ENCODE data around the gene C1orf115. TPM values are rescaled to one million over a fixed set of nuclear protein-coding genes. Genes with fewer than 3 reads are reported as not detected.
"Not testable (repeated sequence)": the region's sequence is repeated elsewhere in the genome, so short reads cannot be mapped to it uniquely, and the experiment has no call there.

Gene C1orf115, protein sequence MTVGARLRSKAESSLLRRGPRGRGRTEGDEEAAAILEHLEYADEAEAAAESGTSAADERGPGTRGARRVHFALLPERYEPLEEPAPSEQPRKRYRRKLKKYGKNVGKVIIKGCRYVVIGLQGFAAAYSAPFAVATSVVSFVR
- total RNA-seq (2014; rRNA removed; shearing (Covaris generic)) = 4.2 and 5.8 TPM in 2 replicates

DNA sequence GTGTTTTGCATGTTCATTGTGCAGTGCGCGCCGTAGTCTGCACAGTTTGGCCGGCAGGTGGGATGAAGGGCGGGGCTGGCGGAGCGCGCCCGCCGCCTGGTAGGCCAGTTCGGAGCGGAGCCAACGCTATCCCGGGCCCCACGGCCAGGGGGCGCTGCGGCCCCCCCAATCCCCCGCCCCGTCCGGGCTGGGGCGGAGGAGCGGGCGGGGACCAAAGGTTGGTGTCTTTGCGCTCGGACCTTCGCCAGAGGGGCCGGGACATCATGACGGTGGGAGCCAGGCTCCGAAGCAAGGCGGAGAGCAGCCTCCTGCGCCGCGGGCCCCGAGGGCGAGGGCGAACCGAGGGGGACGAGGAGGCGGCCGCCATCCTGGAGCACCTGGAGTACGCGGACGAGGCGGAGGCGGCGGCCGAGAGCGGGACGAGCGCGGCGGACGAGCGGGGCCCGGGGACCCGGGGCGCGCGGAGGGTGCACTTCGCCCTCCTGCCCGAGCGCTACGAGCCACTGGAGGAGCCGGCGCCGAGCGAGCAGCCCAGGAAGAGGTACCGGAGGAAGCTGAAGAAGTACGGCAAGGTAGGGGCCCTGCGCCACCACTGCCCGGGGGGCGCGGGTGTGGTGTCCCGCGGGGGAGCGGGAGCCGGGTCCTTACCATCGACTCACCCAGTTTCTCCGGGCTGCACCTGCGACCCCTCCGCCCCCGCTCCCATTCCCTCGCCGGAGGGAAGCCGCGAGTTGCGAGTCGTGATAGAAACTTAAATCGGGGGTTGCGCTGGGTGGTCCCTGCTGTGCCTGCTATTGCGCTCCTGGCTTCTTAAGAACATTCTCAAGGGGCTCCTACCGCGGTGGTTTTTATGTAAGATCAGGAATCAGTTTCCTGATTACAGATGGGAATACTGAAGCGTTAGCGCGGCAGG is at the start of gene C1orf115:
C1orf115 (plus strand) TSS at position 224 of the 913 bp plus-strand sequence; CDS start at position 264, 40 bp downstream.
- peak; percentile 98 for DNase-seq
- Histone ChIP-seq H3K36me3 (replicated peaks; ENCODE audit: control insufficient read depth, insufficient read depth, low read length) (no peaks in the 10 kb centered on the region), H3K27me3 (ENCODE audit: control insufficient read depth, insufficient read depth, low read length) (peaks cover 26% of the 10 kb centered on the region), H3K4me3 (ENCODE audit: insufficient read depth, low read depth, low read length) (peak within 1 kb of the TSS; percentile 72)

DNA sequence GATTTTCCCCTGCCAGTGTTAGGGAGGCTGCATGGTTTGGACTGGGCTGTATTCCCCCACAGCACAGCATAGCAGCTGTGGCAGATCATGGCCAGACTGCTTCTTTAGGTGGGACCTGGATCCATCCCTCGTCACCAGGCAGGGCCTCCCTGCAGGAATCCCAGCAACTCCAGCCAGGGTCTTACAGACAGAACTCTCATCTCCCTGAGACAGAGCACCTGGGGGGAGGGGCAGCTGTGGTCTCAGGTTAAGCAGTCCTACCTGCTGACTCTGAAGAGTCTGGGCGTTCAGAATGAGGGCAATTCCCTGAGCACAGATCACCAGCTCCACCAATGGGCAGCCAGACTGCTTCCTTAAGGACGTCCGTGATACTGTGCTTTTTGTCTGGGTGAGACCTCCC is 47.9 kb upstream of the C1orf115 start:
- Histone ChIP-seq H3K27me3 (ENCODE audit: control insufficient read depth, insufficient read depth, low read length) (no peaks in the 10 kb centered on the region), H3K36me3 (replicated peaks; ENCODE audit: control insufficient read depth, insufficient read depth, low read length) (no peaks in the 10 kb centered on the region; the same call in none of the 2 replicates), H3K4me3 (ENCODE audit: insufficient read depth, low read depth, low read length) (no peak overlapping the region)
- no peak for DNase-seq

DNA sequence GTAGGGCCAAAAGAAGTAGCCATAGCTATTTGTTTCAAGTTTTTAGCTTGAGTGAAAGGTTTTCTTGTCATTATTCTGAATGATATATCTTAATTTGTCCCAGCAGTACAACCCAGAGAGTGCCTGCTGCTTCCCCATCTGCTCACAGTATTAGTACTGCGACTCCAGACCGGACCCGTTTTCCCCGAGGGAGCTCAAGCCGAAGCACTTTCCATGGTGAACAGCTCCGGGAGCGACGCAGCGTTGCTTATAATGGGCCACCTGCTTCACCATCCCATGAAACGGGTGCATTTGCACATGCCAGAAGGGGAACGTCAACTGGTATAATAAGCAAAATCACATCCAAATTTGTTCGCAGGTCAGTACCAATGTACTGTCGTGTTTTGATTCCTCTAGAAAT is 37.2 kb upstream of the C1orf115 start:
- Histone ChIP-seq H3K4me3 (ENCODE audit: insufficient read depth, low read depth, low read length) (no peak overlapping the region), H3K27me3 (ENCODE audit: control insufficient read depth, insufficient read depth, low read length) (no peaks in the 10 kb centered on the region), H3K36me3 (replicated peaks; ENCODE audit: control insufficient read depth, insufficient read depth, low read length) (peaks cover 3% of the 10 kb centered on the region)
- no peak for DNase-seq

DNA sequence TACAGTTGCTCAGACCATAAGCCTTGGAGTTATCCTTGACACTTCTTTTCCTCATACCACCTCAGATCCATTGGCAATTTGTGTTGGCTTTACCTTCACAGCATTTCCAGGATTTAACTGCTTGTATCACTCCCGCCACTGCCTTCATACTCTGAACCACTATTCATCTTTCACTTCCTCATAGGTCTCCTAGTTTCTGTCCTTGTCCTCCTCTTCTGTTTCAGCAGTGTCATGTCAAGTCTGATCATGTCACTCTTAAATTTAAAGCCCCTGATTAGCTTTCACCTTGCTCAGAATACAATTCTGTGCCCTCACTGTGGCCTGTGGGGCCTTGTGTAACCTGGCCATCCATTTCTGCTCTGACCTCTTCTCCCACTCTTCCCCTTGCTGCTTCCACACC is 34.7 kb upstream of the C1orf115 start:
- Histone ChIP-seq H3K4me3 (ENCODE audit: insufficient read depth, low read depth, low read length) (no peak overlapping the region), H3K27me3 (ENCODE audit: control insufficient read depth, insufficient read depth, low read length) (no peaks in the 10 kb centered on the region), H3K36me3 (replicated peaks; ENCODE audit: control insufficient read depth, insufficient read depth, low read length) (peaks cover 4% of the 10 kb centered on the region)
- no peak for DNase-seq

DNA sequence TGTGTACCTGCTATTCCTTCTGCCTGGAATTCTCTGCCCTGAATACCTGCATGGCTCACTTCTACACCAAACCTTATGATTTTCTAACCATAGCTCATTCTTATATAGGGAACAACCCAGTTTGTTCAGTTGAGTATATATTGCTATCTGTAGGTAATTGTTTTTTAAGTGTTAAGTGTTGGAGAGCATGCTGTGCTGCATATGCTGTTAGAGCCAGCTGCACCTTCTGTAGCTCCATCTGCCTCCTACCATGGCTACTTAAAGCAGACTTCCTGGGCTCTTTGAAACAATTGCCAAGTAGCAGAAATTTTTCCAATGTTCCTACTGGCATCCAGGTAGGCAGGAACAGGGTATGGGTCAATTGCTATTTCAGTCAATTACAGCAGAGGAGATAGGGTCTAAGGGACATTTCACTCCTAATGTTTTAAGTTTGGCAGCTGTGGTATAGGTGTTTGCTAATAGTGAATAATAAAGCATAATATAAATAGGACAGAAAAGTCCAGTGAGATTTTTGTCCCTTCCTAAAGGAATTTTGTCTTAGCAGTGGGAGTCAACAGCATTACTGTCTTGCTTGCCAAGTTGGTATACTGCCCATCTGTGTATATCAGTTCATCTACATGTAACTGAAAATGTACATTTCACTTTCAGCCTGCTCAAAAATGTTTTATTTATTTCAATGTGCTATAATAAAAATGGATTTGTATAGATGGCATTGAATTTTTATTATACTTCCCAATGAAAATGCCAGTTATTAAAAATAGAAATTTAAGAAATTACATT is 34.0 kb upstream of the C1orf115 start:
- Histone ChIP-seq H3K36me3 (replicated peaks; ENCODE audit: control insufficient read depth, insufficient read depth, low read length) (peaks cover 4% of the 10 kb centered on the region), H3K27me3 (ENCODE audit: control insufficient read depth, insufficient read depth, low read length) (no peaks in the 10 kb centered on the region), H3K4me3 (ENCODE audit: insufficient read depth, low read depth, low read length) (no peak overlapping the region)
- DNase-seq = no peak

DNA sequence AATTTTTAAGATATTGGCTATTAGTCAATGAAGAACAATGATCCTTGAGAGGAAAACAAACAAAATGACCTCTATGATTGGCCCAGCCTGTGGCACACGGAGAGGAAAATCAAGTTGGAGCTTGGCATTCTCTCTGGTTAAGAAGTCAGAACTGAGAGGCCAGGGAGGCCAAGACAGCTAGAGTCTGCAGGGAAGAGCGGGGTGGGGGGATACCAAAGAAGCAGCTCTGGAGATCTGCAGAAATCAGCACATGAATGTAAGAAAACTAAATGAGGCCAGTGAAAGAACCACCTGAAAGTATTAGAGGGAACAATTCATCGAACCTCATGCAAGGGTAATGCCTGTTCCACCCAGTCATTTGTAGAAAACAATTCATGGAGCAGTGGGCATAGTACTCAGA is 23.8 kb upstream of the C1orf115 start:
- H3K36me3 ChIP-seq (replicated peaks; ENCODE audit: control insufficient read depth, insufficient read depth, low read length) = no peaks in the 10 kb centered on the region
- H3K27me3 ChIP-seq (ENCODE audit: control insufficient read depth, insufficient read depth, low read length) = no peaks in the 10 kb centered on the region
- peak; percentile 13 for DNase-seq
- H3K4me3 ChIP-seq (ENCODE audit: insufficient read depth, low read depth, low read length) = no peak overlapping the region

DNA sequence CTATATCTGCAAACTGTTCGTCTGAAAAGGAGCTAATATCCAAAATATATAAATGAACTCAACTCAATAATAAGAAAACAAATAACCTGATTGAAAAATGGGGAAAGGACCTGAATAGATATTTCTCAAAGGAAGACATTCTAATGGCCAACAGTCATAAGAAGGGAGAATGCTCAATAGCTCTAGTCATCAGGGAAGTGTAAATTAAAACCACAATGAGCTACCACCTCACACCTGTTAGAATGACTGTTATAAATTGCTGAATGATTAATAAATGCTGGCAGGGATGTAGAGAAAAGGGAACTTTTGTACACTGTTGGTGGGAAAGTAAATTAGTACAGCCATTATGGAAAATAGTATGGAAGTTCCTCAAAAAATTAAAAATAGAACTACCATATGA is 21.2 kb upstream of the C1orf115 start:
- H3K4me3 ChIP-seq (ENCODE audit: insufficient read depth, low read depth, low read length) = no peak overlapping the region
- no peaks in the 10 kb centered on the region for H3K36me3 ChIP-seq (replicated peaks; ENCODE audit: control insufficient read depth, insufficient read depth, low read length)
- DNase-seq = no peak
- H3K27me3 ChIP-seq (ENCODE audit: control insufficient read depth, insufficient read depth, low read length) = no peaks in the 10 kb centered on the region

DNA sequence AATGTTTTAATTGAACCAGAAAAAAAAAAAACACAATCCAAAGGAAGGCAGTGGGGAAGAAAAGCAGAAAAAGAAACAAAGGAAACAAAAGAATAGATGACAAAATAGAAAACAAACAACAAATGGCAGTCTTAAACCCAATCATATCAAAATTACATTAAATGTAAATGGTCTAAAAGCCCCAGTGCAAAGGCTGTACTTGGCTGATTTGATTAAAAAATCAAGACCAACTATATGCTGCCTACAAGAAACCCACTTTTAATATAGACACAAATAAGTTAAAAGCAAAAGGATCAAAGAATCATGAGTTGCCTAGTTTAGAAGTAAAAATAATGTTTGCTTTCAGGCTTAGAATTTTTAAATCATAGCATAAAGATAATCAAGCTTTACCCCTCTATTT is 19.8 kb upstream of the C1orf115 start:
- DNase-seq = no peak
- Histone ChIP-seq H3K27me3 (ENCODE audit: control insufficient read depth, insufficient read depth, low read length) (no peaks in the 10 kb centered on the region), H3K36me3 (replicated peaks; ENCODE audit: control insufficient read depth, insufficient read depth, low read length) (no peaks in the 10 kb centered on the region), H3K4me3 (ENCODE audit: insufficient read depth, low read depth, low read length) (no peak overlapping the region)

DNA sequence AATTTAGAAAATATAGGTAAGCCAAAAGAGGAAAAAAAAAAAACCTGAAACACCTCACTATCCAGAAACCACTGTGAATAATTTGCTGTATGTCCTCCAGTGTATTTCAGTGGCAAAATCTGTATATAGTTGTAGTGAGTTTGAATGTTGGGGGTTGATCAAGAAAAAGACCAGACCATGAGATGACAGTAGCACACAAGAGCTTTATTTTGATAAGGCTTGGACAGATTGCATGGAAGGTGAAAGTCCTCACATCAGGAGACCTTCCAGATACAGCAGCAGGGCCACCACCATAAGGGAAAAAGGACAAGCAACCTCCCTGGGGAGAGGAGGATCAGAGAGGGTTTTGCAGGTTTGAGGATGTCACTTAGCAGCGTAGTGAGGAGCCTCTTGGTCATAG is 16.2 kb upstream of the C1orf115 start:
- no peak for DNase-seq
- no peak overlapping the region for H3K4me3 ChIP-seq (ENCODE audit: insufficient read depth, low read depth, low read length)
- H3K27me3 ChIP-seq (ENCODE audit: control insufficient read depth, insufficient read depth, low read length) = no peaks in the 10 kb centered on the region
- no peaks in the 10 kb centered on the region for H3K36me3 ChIP-seq (replicated peaks; ENCODE audit: control insufficient read depth, insufficient read depth, low read length)

DNA sequence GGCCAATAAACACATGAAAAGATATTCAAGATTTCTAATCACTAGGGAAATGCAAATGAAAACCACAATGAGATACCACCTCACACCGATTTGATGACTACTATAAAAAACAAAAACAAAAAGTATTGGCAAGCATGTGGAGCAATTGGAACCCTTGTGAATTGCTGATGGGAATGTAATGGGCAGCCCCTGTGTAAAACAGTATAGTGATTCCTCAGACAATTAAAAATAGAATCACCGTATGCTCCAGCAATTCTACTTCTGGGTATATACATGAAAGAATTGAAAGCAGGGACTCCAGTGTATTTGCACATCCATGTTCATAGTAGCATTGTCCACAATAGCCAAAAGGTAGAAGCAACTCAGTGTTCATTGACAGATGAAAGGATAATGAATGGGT is 12.9 kb upstream of the C1orf115 start:
- Histone ChIP-seq H3K27me3 (ENCODE audit: control insufficient read depth, insufficient read depth, low read length) (no peaks in the 10 kb centered on the region), H3K4me3 (ENCODE audit: insufficient read depth, low read depth, low read length) (no peak overlapping the region), H3K36me3 (replicated peaks; ENCODE audit: control insufficient read depth, insufficient read depth, low read length) (no peaks in the 10 kb centered on the region)
- DNase-seq = no peak

DNA sequence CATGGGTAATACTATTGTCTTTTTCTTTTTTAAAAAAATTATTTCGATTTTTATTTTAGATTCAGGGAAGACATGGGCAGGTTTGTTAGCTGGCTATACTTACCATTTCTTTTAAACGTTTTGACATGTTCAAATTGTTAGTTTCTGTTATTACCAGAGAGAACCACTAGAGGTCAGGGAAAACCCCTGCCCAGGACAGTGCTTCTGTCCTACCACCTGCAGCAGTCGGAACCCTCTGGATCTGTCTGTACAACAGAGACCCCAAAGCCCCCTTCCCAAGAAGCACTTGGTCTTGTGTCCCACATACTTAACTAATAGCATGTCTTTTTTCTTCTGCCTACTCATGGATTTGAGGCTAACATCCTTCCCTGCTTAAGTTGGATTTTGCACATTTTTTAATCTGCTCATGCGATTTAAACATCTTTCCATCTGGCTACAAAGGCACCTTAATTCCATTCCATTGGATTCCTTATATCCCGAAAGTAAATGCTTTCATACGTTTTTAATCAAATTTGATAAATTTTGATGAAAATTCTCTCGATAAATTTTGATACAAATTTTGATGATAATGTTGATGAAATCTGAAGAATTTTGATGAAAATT is 10.0 kb upstream of the C1orf115 start:
- Histone ChIP-seq H3K36me3 (replicated peaks; ENCODE audit: control insufficient read depth, insufficient read depth, low read length) (no peaks in the 10 kb centered on the region), H3K4me3 (ENCODE audit: insufficient read depth, low read depth, low read length) (no peak overlapping the region), H3K27me3 (ENCODE audit: control insufficient read depth, insufficient read depth, low read length) (no peaks in the 10 kb centered on the region)
- DNase-seq = peak; percentile 74

DNA sequence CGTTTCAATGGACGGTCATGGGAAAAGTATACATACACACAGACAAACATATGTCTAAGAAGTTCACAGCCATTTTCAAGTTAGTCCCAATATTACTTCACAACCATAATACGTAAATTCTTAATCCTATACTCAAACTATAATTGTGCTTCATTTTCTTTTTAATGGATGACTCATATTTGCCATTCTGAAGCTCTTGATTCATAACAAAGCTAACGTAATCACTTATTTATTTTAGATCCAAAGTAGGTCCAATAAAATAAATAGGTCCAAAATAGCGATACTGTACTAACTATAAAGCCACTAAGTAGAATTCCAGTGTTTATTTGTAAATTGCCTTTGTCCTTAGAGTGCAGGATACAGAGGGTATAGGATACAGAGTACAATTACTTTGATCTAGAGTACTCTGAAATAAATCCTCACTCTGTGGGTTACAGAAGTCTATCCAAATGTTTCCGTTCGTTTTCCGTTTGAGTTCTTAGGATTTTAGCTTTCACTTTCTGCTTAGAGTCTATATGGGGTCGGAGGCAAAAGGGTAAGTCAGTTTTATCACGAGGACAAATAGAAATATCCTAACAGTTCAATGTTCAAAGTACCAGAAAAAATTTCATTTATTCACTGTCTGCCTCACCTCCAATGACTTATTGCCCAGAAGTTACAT is 8.8 kb upstream of the C1orf115 start:
- no peaks in the 10 kb centered on the region for H3K36me3 ChIP-seq (replicated peaks; ENCODE audit: control insufficient read depth, insufficient read depth, low read length)
- no peaks in the 10 kb centered on the region for H3K27me3 ChIP-seq (ENCODE audit: control insufficient read depth, insufficient read depth, low read length)
- H3K4me3 ChIP-seq (ENCODE audit: insufficient read depth, low read depth, low read length) = no peak overlapping the region
- no peak for DNase-seq

DNA sequence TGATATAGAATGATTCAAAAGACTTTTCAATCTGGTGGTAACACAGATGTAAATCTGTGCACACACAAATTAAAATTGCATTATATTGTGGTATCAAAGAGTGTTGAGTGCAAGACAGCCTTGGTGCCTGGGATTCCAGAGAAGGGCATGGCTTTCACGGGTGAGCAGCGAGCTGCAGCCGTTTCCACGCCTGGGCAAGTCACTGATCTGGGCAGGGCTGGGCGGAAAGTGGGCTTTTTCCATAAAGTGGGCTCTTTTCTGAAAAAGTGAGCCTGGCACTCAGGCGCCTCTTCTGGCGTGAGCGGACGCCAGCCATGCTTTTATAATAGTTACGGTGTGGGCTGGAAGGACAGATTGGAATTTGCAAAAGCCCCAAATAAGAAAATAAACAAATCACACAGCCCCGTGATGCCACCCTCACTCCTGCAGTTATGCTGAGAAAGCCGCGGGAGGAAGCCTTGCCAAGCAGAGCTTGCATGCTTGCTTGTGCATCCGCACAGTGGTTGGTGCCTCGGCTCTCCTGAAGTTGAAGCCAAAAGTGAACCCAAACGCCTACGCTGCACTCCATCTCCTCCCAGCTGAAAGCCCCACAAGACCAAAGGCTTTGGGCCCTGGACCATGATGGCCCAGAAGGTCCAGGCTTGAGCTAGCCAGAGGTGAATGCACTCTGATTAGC is 7.1 kb upstream of the C1orf115 start:
- Histone ChIP-seq H3K36me3 (replicated peaks; ENCODE audit: control insufficient read depth, insufficient read depth, low read length) (no peaks in the 10 kb centered on the region), H3K4me3 (ENCODE audit: insufficient read depth, low read depth, low read length) (no peak overlapping the region), H3K27me3 (ENCODE audit: control insufficient read depth, insufficient read depth, low read length) (no peaks in the 10 kb centered on the region)
- DNase-seq = no peak

DNA sequence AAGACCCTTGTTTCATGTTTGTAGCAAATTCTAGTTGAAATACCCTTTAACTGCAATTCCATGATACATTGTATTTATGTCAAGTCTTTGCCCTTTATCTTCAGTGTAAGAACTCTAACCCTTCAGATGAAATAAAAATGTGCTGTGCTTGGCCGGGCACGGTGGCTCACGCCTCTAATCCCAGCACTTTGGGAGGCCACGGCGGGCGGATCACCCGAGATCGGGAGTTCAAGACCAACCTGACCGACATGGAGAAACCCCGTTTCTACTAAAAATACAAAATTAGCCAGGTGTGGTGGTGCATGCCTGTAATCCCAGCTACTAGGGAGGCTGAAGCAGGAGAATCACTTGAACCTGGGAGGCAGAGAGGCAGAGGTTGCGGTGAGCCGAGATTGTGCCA is 6.4 kb upstream of the C1orf115 start:
- DNase-seq = not testable (repeated sequence)

More for the DNA sequence above, 6.4 kb upstream of the C1orf115 start:
- H3K36me3 ChIP-seq (replicated peaks; ENCODE audit: control insufficient read depth, insufficient read depth, low read length); H3K27me3 ChIP-seq (ENCODE audit: control insufficient read depth, insufficient read depth, low read length); H3K4me3 ChIP-seq (ENCODE audit: insufficient read depth, low read depth, low read length): not testable (repeated sequence)
